GM19438 (cell line): ENCODE measurements around the gene CDK17.
"Not testable (repeated sequence)": the region's sequence is repeated elsewhere in the genome, so short reads cannot be mapped to it uniquely, and the experiment has no call there.

Experiments used
- ATAC-seq: cut with Tn5 transposase; IDR thresholded peaks from one replicate; pipeline ENCODE4 v1.9.1; 2021; ENCODE audit warnings: low read depth; ENCODE audit not compliant: unreplicated experiment

The CDK17 gene

DNA sequence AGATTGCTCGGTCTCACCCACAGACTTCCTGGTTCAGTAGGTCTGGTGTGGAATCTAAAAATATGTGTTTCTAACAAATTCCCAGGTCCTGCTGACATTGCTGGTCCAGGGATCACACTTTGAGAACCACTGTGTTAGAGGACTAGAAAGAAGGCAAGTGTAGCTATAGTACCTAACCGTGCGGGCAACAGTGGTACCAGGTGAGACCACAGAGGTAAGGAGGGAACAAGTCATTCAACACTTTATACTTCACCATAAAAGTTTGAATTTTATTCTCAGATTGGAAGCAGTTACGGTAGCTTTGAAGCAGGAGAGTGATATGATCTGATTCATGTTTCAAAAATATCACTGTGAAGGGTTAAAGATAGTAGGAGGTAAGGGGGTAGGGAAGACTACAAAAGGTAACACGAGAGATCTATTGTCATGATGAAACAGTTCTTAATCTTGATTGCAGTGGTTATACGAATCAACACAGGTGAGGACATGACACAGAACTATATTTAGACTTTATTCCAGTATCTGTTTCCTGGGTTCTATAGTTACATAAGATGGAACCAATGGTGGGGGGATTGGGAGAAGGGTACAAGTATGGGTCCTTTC is 73.5 kb downstream of the CDK17 start:
- peak; percentile 6 for ATAC-seq

DNA sequence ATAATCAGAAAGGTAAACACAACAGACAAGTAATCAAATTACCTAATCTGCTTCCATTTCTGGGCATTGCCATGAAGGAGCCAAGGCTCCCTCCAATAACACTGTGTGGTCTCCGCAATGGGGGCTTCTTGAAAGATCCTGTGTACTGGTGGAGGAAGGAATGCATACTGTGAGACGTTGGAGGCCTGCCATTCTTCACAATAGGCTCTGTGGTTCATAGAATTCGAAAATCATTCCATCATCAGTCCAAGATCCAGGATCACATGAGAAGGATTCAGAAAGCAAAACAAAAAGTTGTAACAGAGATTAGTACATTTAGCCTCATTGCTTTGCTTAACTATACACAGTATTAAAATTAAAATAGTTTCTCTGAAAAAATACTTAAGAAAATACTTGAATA is 76.3 kb downstream of the CDK17 start:
- ATAC-seq = no peak

DNA sequence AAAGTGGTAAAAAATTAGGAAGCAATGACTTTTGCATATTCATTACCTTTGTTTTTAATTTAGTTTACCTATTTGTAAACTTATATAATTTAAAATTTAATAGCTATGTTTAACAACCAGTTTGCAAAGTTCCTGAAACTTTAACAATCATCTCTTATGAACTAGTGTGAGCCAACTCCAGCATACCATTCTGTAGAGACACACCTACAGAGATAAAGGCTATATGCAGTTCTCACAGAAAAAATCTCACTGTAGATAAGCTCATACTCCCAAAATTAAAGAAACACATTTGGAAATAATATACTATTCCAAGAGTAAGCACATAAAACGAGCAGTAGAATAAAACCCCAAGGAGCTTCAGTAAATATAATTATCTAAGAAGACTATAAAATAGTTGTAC is 77.5 kb downstream of the CDK17 start:
- ATAC-seq = no peak

DNA sequence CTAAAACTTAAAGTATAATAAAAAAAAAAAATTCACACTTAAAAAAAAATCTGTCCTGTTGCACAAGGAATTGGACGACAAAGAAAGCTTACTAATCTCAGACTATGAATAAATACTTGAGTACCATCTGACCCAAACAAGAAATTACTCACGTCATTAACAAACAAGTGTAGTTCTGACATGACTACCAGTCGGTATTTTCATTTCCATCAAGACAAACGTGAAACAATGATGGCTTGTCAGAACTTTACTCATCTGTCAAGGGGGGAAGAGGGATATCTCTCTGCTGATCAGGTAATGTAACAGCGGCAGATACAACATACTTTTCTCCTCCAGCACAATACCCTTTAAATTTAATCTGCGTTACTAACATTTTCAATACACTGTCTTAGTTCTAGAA is 78.3 kb downstream of the CDK17 start:
- no peak for ATAC-seq

DNA sequence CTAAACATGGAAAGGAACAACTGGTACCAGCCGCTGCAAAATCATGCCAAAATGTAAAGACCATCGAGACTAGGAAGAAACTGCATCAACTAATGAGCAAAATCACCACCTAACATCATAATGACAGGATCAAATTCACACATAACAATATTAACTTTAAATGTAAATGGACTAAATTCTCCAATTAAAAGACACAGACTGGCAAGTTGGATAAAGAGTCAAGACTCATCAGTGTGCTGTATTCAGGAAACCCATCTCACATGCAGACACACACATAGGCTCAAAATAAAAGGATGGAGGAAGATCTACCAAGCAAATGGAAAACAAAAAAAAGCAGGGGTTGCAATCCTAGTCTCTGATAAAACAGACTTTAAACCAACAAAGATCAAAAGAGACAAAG is 82.4 kb downstream of the CDK17 start:
- ATAC-seq = not testable (repeated sequence)

DNA sequence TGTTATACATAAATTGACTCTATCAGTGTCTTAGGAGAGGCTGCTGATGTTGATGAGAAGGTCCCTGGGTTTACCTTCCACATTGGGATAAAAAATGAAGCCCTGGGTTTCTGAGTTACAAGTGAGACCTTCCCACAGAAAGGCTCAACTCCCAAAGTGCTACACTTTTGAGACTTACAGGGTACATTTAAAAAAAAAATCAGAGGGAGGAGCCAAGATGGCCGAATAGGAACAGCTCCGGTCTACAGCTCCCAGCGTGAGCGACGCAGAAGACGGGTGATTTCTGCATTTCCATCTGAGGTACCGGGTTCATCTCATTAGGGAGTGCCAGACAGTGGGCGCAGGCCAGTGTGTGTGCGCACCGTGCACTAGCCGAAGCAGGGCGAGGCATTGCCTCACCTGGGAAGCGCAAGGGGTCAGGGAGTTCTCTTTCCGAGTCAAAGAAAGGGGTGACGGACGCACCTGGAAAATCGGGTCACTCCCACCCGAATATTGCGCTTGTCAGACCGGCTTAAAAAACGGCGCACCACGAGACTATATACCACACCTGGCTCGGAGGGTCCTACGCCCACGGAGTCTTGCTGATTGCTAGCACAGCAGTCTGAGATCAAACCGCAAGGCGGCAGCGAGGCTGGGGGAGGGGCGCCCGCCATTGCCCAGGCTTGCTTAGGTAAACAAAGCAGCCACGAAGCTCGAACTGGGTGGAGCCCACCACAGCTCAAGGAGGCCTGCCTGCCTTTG is 84.3 kb downstream of the CDK17 start:
- ATAC-seq = not testable (repeated sequence)

DNA sequence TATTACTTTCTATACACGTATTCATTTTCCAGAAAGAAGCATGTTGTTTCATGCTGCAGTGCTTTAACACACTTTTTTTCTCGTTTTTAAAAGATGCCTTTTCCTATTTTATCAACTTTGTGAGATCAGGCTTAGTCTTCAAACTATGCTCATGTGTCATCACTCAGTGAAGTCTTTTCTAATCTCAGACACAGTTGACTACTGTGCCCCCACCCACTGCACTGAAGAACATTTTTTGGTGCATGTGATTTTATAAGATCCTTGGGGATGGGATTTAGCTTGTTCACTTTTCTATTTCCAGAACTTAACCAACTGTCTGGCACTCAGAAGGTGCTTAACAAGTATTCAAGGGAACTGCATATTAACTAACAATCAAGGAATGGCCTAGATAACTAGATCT is 85.5 kb downstream of the CDK17 start:
- no peak for ATAC-seq

DNA sequence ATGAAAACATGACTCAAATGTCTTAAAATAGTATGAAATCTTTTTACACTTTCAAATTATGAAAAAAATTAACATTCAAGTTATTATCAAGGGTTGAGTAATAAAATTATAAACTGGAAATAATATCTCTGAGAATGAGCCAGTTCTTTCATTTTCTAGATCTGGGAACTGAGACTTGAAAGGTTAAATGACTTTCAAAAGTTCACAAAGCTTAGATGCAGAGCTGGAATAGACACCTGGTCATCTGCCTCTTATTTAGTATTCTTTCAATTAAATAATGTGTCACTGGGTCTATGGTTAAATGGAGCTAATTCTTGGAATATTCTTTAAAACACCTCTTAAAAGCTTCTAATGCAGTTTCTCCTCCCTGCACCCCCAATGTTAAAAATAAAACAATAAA is 86.6 kb downstream of the CDK17 start:
- no peak for ATAC-seq

DNA sequence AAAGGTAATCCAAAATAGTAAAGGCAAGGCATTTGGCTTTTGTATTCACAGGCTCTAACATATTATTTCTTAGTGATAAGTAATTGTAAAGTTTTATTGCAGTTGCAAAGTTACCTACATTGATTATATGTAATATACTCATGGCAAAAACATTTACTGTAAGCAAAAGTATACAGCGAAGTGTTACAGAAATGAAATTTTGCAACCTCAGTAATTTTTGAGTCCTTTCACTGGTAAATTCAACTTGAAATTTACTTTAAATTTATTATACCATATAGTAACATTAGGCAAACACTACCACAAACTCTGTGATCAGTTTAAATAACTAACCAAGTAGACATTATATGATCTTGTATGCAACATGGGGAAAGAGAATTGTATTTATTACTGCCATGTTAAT is 89.0 kb downstream of the CDK17 start:
- no peak for ATAC-seq

DNA sequence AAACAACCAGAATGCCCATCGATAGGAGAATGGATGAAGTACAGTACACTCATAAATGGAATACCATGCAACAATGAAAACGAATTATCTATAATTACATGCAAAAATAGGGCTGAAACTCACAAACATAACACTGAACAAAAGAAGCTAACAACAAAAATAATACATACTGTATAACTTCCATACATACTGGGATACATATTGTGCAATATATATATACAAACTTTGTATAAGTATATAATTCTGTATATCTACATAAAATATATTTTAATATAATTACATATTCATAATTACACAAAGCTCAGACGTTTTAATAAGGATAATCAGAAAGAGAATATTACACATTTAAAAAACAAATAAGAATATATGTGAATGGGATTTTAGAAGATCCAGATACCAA is 90.2 kb downstream of the CDK17 start:
- ATAC-seq = no peak

DNA sequence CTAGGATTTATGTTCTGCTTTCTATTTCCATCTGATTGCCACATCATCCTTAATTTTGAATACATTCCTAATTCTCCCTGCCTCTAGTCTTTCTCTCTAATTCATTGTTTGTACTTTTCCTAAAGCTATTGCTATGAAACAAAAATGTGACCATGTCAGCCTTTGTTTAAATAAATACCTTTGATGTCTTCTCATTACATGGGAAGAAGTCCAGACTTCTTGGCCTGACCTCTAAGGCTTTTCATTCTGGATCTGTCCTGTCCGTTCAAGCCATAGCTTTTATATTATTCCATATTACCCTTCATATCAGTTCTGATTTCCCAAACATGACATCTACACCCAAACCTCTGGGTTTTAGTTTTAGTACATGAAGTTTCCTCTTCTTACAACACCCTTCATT is 91.4 kb downstream of the CDK17 start:
- no peak for ATAC-seq

DNA sequence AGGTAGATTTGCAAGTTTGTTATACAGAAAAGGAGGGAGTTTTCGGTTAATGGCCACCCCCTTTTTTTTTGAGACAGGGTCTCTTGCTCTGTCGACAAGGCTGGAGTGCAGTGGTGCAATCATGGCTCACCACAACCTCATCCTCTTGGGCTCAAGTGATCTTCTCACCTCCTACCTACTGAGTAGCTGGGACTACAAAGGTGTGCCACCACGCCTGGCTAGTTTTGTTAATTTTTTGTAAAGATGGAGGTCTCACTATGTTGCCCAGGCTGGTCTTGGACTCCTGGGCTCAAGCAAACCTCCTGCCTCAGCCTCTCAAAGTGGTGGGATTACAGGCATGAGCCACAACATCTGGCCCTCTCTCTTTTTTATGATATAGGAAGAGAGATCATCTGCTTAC is 94.6 kb downstream of the CDK17 start:
- no peak for ATAC-seq

DNA sequence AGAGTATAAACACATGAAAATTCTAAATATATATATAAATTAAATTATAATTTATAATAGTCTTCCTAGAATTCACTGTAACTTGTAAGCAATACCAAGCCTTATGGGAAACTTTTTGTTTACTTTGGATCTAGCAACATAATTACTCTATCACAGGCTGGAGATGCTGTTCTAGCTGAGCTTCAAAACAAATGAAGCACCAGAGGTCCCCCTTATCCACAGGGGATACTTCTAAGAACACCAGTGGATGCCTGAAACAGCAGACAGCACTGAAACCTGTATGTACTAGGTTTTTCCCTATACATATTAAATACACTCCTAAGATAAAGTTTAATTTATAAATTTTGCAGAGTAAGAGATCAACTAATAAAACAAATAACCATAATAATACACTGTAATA is 96.6 kb downstream of the CDK17 start:
- no peak for ATAC-seq

DNA sequence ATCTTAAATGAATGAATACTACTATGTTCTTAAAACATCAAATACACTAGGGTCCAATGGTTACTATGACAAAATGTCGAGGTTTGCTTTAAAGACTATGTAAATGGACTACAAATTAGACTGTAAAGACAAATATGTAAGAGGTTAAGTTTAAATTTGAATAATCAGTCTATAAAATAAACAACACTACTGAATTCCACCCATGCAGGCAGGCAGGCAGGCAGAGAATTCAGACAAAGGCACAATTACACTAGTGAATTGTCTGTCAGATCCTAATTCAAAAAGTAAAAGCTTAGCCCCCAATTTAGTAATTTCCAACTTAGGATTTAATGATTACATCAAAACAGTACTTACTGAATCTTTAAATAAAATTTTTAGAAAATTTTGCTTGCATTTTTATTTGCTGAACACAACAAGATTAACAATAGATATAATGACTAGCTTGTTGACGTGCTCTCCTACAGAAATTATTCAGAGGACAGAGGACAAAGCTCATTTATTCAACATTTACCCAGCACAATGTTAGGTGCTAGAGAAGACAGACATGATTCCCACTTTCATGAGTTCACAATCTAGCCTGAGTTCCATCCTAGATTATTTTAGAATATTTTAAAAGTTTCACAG is 97.4 kb downstream of the CDK17 start:
- no peak for ATAC-seq

DNA sequence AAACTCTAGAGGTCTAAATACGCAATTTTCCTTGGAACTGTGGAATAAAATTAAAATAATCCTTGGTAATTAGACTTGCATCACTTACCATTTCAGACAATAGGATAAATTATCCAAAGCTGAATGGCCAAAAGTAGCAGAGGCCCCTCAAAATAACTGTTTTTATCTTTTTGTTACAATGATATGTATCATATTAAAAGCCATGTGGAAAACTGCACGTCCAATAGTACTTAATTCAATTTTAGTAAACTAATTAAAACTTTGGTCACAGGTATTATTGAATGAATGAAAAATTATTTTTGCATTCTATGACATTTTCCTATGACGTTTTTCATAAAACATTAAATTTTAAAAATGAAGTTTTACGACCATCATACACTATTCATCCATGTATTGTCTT is 98.5 kb downstream of the CDK17 start:
- ATAC-seq = no peak

DNA sequence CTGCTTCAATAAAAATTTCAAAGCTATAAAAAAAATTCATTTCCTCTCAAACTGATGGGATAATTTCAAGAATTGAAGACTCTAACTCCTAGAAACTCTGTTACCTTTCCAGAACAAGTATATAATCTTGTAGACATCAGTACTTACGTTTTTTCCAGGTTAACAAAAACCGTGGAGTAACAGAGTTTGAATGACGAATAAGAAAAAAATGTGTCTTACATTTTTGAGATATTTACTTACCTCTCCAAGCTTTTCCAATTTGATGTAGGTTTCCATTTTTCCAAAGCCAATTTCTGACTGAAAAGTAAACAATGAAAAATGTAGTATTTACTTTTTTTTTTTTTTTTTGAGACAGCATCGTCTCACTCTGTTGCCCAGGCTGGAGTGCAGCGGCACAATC is 100.2 kb downstream of the CDK17 start:
- no peak for ATAC-seq

DNA sequence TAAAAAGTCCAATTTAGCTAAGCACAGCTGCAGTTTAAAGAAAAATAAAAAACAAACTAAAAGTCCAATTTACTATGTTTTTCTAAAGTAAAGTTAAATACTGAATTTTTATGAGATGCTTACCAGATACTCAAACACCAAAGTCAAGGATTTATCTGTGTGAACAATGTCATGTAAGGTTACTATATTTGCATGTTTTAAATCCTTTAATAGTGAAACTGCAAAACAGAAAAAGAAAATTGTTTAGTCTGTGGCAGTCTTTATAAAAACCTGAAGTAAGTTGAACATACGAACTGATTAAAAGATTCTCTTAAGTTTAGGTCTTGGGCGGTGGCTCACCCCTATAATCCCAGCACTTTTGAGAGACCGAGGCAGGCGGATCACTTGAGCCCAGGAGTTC is 102.7 kb downstream of the CDK17 start:
- ATAC-seq = no peak

DNA sequence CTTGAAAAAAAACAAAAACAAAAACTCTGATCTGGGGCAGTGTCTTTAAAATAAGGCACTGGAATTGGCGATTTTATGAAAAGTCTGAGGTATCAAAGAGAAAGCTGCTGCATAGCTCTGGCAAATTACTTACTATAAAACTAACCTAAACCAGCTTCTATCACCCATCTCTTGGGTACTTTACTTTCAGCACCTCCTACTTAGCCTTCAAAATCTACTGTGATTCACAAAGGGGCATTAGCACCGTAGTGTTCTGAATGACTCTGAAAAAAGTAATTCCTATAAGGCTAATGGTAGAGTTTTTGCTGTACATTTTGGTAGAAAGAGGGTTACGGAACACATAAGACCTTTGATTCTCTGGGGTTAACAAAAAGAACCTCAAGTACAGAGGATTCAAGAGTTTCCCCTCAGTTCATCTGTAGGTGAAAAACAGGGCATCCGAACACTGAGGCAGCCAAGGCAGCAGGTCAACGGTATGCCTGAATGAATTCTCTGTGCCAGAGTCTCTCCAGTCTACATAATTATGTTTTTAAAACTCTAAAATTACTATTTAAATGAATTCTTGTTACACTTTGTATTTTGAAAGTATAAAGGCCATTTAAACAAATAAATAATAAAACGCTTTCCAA is 104.6 kb downstream of the CDK17 start:
- ATAC-seq = no peak

DNA sequence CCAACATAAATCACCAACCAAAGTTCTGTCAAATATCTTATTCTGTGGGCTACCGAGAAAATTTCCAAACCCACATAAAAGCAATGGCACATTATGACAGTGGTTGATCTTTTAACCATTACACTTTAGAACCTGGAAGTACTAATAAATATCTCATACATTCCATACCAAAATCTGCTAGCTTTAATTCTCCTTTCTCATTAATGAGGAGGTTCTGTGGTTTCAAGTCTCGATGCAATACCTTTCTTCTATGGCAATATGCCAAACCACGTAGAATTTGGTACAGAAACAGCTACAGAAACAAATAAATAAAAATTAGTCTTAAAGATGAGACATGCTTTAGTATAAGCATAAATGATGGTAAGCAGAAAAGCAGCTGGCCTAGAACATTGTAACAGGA is 105.4 kb downstream of the CDK17 start:
- ATAC-seq = no peak

DNA sequence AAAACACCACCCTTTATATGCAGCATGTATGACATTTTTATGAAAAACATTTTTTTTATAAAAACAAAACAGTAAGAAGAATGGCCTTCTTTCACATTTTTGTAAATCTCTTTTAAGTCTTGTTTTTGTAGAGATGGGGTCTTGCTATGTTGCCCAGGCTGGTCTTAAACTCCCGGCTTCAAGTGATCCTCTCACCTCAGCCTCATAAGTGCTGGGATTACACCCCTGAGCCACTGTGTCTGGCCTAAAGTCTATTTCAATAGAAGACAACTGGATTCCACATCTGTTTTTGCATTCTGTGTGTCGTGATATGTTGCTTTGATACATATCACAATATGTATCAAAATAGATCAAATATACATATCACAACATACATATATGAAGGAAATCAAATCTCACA is 107.1 kb downstream of the CDK17 start:
- no peak for ATAC-seq

DNA sequence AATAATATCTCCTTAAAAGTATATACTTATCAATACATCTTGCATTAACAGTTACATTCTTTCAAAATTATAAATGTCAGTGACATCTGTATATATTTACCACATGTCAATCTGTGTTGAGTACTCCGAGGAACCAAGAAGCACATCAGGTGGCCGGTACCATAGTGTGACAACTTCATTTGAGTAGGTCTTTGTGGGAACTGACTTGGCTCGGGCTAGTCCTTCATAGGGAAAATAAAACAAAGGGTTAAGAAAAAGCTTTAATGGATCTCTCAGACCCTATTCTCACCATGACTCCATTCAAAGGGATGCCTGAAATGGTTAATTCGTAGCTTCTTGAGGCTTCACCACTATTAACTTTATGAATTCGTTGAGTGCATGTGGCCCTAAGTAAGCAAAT is 111.2 kb downstream of the CDK17 start:
- no peak for ATAC-seq

DNA sequence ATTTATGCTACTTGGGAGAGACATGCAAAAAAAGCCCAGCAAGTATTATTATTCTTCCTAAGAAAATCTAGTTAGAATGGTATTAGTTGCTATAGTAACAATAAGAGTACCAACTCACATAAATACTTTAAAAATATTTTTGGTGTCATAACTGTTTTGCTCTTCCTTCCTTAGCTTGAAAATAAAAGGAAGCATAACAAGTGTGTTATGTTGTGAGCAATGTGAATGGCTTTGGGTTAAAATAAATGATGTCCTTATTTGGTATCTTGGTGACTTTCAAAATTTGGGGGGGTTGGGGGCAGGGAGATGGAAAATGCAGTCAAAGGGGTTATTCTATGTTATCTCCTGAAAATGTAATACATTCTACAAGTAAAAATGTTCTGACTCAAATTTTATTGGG is 115.1 kb downstream of the CDK17 start:
- ATAC-seq = no peak
